CD4-positive, alpha-beta T cell treated with Interleukin-10 for 1 hour (primary cell): Measurements from ENCODE around the gene ADGRB2.

Experiments used
- DNase-seq: peaks from one replicate; pipeline ENCODE4 v3.0.0-alpha.2; 2020

Gene ADGRB2

DNA sequence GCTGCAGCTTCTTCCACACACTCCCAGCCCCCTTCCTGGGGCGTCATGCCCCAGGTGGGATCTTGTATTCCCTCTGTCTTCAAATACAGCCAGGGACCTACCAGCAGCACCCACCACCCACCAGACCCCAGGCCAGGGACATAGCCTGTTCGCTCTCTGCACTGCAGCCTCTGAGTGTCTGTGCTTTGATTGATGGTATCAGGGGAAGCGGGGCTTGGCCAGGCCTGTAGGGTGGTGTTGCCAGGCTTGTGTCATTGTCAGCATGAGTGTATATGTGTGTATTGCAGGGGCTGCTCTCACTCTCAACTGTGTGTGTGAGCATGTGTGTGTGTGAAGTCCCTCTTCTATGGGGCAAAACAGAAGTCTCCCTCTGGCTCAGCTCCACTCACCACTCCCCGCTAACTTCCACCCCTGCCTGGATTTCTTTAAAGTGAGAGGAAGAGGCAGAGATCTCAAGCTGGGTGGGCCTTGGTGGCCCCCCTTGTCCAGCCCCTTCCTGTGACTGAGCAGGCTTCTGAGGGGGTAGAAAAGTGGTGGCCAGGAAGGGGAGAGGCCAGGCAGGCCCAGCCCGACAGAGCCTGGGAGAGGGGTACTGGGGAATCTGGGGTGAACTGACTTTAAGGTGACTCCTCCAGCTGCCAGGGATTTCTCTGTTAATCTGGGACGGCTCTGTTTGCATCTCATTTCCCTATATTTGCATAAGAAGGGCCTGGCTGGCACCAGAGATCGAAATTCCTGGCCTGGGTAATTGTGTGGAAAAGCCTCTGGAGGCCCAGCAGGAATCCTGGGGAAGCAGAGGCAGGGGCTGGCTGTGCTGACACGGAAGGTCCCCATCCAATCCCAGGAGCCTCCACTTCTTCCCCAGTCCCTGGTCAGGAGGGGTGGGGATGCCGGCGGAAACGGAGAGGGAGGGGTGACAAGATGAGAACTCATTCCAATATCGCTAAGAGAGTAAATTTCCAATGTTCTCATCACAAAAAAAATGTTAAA lies 18.6 kb upstream of the ADGRB2 start:
- DNase-seq: no peak

DNA sequence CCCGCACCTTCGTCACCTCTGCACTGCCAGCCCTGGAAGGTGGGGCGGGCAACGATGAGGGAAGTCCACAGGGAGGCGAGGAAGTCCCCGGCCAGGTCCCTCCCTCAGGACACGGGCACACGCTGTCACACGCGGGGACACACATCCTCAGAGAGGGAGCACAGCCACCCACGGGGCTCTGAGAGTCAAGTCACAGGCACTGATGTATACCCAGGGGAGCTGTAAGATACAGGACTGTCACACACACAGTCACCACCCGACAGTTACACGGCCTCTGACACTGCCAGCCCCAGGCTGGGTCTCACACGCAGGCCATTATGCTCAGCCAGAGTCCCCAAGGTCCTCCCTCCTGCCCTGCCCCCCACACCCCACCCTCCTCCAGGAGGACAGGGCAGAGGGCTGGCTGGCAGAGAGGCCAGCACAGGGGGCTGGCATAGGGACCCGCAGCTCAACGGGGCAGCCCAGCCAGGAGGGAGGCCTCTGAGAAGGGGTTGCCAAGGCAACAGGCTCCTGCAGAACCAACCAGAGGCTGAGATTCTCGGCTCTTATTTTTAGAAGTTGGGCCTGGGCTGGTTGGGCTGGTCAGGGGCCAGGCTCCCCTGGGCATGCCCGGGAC lies 17.7 kb upstream of the ADGRB2 start:
- DNase-seq: no peak

DNA sequence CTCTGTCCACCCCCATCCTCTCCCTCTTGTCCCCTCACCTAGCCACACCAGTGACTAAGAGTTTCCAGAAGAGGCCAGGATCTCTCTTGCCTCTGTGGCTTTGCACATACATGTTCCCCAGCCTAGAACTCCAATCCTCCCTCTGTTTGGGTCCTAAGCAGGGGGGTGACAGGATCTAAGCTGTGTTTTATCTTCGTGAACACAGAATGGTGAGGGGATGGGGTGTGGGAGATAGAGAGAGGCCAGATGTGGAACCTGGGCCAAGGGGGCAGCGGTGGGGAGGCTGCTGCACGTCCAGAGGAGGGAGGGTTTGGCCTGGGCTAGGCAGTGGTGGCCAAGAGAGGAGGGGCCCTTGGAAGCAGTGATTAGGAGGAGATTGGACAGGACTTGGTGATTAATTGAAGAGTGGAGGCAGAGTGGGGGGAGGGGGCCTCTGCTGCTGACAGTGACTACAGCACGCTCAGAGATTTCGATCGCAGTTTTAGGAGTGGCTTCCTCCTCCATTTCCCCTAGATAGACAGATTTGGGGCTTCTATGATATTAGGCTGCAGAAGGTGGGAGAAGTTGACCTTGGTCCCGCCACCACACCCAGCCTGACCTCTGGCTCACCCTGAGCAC lies 17.1 kb upstream of the ADGRB2 start:
- DNase-seq: no peak

DNA sequence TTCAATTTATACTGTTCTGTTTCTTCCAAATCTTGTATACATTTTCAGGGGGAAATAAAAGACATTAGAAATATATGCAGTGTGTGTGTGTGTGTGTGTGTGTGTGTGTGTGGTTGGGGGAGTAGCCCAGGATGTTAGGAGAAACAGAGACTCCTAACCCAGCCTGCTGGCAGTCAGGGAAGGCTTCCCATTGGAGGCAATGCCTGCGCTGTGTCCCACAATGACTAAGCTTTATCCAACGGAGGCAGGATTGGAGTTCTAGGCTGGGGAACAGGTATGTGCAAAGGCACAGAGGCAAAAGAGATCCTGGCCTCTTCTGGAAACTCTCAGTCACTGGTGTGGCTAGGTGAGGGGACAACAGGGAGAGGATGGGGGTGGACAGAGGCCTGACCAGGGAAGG lies 16.5 kb upstream of the ADGRB2 start:
- no peak for DNase-seq

DNA sequence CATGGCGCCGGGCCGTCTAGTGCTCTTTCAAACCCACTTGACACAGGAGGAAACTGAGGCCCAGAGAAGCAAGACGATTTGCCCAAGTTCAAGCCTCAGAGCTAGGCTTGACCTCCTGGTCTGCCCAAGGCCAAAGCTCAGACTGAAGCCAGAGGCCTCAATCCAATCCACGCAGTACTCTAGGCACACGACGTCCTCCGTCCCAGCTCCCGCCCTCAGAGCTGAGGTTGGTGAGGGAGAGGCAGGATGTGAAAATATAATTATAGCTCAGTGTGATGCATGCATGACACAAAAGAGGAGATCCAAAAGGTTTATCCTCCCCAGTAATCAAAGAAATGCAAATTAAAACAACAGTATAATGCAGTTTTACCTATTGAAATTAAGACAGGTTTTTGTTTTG lies 15.5 kb upstream of the ADGRB2 start:
- no peak for DNase-seq

DNA sequence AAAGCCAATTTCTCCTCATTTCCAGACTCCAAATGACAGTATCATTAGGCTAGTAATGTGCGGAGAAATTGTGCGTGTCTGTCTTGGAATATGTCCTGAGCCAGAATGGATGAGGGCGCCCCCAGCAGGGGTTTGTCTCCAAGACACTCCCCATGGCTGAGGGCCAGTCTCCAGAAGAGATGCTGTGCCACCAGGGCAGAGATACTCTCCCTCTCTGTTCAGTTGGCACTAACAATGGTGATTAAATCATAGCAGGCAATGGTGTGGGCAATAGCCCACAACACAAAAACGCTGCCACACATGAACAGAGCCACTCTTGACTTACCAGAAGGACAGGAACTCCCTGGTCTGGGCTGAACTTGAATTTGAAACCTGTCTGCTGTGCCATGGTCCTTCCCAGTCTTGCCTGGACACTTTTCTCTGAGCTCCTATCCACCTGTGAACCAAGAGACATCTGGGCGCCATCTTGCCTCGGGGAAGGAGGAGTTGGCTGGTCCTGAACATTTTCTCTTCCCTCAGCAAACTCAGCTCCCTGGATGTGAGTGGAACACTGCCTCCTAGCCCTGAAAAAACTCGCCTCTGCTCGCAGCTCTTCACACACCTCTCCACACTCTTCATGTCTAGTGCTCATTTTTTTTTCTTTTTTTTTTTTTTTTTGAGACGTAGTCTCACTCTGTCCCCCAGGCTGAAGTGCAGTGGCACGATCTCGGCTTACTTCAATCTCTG lies 14.8 kb upstream of the ADGRB2 start:
- no peak for DNase-seq

DNA sequence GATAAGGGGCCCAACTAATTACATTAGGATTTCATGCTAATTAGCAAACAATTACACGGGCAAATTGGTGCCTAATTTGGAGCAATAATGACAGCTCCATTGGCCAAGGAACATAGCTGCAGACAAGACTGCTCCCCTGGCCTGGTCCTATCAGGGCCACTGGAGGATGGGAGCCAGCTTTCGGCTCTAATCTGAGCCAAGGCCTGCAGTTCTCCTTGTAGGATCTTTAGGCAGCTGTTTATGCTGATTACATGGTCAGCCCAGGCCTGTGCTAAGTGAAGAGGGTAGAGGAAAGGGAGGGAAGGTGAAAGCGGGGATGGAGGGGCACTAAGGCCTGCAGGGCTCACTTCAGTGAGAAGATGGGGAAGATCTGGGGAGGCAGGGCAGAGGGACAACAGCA lies 12.4 kb upstream of the ADGRB2 start:
- no peak for DNase-seq

DNA sequence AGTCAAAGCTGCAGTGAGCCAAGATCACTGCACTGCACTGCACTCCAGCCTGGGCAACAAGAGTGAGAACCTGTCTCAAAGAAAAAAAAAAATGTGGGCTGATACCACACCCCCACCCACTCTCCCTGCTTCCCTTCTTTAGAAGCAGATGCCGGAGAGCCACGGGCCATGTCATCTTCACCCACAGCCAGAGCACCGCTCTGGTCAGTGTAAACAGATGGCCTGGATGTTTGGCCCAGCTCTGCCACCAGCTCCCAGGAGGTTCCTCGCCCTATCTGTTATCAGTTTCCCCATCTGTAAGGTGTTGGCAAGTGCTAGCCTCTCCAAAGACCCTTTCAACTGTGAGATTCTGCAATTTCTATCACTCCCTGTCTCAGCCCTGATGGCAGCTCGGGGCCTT lies 11.9 kb upstream of the ADGRB2 start:
- no peak for DNase-seq

DNA sequence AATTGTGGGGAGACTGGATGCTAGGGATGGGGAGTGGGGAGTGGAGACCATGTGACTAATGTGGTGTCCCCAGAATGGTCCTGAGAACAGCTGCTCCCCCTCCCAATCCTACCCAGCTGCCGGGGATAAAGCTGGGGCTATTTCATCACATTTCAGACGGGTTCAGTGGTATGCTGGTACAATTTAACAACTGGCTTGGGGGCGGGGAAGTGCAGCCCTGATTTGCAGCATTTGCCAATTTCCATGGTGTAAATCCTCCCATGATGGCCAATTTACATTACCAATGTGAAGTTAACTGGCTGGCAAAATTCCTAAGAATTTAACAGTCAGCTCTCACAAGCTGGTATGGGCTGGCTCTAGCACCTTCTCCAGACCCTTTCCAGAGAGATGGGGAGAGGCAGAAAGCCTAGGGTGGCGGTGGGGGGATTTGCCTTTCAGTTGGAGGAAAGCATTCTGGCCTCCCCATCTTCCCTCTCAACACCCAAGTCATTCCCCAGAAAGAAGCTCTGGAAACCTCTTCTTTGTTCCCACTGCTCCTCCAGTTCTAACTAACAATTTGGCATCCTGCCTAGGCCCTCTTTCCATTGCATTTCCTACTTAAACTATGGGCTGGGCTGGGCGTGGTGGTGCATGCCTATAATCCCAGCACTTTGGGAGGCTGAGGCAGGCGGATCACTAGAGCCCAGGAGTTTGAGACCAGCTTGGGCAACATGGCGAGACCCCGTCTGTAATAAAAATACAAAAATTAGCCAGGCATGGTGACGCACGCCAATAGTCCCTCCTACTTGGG lies 11.3 kb upstream of the ADGRB2 start:
- DNase-seq: no peak

DNA sequence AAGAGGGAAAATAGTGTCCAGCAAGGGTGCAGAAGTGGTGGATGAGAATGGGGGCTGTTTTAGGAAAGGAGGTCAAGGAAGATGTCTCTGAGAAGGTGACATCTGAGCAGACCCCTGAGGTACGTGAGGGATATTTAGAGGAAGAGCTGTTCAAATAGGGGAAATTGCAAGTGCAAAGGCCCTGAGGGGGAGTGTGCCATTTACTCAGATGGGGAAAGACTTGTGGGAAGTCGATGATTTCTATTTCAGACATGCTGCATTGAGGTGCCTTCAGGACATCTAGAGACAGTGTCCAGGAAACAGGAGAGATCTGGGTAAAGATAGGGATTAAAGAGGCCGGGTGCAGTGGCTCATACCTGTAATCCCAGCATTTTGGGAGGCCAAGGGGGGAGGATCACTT lies 10.4 kb upstream of the ADGRB2 start:
- DNase-seq: no peak

DNA sequence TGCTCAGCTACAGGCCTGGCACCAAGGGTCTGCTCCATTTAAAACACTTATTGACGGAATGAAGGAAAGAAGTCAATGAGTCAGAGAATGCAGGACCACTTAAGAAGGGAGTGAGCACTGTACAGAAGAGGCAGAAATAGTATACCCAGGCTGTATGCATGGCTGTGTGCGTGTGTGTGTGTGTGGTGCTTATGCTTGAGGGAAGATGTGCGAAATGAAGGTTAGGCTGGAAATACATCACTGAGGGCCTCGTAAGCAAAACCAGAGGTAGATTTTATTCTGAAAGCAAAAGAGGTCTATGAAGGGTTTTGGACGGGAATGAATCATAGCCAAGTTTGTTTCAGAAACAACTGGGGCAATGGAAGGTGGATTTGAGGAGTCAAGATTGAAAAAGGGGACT lies 9.7 kb upstream of the ADGRB2 start:
- DNase-seq: no peak

DNA sequence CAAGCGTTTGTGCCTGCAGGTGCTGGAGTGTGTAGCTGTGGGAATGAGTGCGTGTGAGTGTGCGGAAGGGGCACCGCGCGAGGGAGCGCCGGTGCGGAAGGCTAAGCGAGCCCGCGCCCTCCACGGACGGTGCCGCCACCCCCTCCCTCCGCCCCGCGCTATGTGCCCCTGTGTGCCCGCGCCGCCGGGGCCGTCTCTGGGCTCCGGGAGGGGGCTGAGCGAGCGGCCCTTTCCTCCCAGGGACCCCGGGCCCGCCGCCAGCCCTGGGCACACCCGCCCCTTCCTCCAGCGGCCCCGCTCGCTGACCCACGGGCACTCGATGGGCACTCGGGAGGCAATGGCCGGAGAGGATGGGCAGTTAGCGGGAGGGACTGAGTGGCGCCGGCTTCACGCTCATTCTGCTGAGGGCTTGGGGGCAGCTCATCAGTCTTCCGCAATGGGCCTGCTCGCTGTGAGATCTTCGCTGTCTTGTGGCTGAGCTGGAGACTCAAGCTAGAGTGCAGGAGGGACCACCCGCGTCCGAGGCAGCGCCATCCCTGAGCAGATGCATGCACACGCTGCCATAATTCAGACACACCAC lies 8.6 kb upstream of the ADGRB2 start:
- DNase-seq: no peak

DNA sequence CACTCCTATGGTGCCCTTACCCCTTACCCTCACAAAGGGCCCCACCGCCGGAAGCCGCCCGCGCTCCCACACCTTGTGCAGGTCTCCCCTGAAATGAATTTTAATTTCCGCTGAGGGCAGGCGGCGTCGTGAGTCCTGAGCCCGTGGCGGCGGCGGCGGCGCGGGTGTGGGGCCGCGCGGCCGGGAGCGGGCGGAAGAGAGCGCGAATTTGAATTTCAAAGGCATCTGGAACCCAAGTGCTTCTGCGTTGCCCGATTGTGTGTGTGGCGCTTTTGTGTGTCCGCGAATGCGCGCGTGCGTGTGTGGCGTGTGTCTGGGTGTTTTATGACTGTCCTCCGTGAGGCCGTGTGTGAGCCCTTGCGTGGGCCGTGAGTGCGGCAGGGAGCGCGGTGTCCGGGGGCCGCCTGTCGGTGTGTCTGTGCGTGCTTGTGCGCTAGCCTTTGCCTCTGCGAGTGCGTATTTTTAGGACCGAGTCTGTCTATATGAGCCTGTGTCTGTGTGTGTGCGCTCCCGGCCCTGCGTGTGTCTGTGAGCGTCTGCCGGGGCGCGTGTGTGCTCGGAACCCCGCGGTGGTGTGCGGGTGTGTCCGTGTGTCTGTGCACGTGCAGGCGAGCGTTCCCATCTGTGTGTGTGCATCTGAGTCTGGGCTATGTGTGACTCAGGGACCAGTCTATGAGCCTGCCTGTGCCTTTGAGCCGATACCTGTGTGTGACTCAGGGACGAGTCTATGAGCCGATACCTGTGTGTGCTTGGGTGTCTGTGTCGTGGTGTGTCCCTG lies 7.9 kb upstream of the ADGRB2 start:
- peak; percentile 44 for DNase-seq

DNA sequence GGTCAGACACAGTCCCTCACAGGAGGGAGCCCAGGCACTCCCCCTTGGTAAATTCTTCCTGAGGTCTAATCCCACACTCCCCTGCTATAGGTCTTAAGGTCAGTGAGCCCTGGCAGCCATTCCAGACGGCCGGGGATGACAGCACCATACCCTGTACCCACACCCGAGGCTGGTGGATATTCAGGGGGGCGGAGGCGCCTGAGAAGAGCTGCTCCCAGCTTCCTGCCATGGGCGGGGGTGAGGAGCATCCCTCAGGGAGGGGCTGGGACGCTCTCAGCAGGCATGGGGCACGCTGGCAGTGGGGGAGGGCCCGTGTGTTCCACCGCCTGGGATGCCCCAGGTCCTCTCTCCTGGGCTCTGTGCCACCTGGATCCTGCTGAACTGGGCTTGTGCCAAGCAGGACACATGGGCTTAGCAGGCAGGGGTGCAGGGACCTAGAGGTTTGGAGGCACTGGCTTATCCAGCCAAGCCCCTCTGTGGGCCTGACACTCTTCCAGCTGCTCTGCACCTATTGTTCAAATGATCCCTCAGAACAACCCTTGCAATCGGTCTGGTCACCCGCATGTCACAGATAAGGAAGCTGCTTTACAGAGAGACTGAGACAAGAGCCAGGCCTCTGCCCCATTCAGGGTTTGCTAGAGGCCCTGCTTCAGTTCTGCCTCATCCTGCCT lies 5.7 kb upstream of the ADGRB2 start:
- no peak for DNase-seq

DNA sequence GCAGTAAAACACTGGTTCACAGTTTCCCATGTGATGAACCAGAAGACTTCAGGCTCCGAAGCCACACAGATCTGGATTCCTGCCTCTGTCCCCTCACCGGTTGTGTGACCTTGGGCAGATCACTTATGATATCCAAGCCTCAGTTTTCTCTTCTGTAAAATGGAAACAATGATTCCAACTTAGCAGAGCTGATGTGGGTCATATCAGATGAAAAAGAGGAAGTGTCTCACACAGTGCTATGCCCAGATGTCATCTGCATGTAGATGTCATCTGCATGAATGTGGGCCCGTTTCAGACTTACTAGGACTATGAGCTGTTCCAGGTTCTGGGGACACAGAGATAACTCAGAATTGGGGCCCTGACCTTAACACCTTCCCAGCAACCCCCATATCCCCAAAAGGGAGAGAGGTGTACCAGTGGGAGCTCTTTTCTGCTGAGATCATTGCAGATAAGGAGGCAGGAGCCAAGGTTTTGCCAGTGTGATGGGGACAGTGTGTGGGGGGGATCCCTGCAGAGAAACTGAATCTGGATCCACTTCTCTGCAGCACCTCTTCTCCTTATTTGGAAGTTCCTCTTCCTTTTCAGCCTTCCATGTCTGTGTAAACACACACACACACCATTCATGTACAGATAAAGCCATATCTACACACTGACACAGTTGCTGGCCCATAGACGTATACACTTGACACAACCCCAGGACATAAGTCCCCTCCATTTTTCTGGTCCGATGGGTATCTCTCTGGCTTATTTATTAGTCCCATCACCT lies 5.0 kb upstream of the ADGRB2 start:
- DNase-seq: no peak

DNA sequence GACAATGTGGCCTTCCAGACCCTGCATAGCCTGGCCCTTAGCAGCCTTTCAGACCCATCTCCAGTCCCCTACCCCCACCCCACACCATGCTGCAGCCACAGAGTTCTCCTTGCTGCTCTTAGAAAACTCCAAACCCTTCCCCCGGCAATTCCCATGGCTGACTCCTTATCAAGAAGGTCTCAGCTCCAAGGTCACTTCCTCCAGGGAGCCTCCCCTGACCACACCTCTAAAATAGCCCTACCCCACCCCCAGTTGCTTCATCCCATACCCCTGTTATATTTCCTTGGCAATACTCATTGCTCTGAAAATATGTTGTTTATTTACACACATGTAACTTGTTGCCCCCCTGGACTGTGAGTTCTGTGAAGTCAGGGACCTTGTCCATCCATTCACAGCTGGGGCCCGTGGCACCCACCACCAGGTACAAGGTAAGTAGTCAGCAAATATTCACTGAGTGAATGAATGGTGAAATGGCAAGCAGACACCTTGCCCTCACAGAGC lies 4.3 kb upstream of the ADGRB2 start:
- DNase-seq: no peak

DNA sequence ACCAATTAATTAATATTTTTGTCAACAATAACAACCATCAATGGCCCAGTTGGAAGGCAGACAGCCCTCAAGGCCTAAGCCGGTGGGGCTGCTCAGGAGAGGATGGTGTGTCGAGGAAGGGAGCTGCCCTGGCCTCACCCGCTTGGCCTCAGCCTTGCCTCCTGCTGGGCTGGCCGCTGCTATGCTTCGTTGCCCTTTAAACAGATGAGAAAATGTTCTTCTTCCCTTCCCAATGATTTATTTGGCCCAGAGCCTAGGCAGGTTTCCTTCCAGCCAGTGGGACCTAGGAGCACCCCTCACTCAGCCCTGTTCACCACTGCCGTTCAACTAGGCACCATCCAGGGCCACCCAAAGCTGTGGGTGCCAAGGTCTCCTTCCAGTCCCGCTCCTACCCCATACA lies 3.1 kb upstream of the ADGRB2 start:
- DNase-seq: no peak

DNA sequence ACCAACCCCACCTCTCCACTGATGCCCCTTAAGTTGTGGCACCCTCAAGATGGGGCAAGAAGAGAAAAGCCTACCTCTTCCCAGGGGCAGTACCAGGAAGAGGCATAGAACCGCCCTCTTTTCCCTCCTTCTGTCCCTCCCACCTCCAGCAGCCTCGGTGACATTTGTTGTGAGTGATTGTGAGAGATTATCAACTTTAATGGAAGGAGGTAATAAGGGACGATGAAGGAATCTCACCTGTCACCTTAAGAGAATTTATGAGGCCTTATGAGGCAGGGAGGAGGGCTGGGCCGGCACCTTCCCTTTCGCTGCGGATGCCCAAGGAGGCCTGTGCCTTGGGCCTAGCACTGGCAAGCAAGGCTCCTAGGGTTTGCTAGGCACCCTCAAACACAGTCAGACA lies 1.4 kb upstream of the ADGRB2 start:
- DNase-seq: no peak

DNA sequence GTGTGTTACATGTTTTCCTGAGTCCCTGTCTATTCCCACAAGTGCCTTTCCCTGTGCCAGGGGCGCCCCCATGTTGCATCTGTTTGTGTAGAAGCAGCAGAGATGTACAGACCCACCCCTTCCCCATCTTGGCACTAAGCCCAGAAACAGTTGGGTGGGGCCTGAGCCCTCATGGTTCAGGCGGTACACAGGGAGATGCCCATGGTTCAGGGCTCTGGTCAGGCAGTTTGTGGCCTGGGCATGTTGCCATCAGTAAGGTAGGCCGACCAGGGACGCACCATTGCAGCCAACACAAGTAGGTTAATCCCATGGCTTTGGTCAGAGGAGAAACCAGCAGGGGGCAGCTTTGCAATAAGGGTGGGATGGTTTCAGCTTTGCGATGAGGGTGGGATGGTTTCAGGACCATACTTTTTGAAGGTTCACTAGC lies 914 bp upstream of the ADGRB2 start:
- no peak for DNase-seq
